Cardiac muscle cell (in vitro differentiated cells and primary cell): ENCODE measurements around the gene CELF5. TPM values are rescaled to one million over a fixed set of nuclear protein-coding genes. Genes with fewer than 3 reads are reported as not detected.

Source experiments
- DNase-seq, 2 donors: peaks; one replicate each; pipeline versions ENCODE4 v3.0.0 to v3.0.0-alpha.2; 2010 to 2017; ENCODE audit warnings: low read depth in 1 of 2, low spot score in 1 of 2
- H3K27ac ChIP-seq: fragments of 200-600 bp; sonication (generic); 2 replicates; pipeline ENCODE4 v1.5.1; 2016
- H3K27me3 ChIP-seq: fragments of 200-600 bp; sonication (generic); 2 replicates; pipeline ENCODE4 v1.6.0; 2016; ENCODE audit warnings: control low read depth
- H3K36me3 ChIP-seq: fragments of 200-600 bp; sonication (generic); 2 replicates; pipeline ENCODE4 v1.5.1; 2016; ENCODE audit warnings: control low read depth
- H3K4me1 ChIP-seq: fragments of 200-600 bp; sonication (generic); 2 replicates; pipeline ENCODE4 v1.8.1; 2017; ENCODE audit warnings: low read depth, mild to moderate bottlenecking, mixed run types
- H3K4me3 ChIP-seq: fragments of 200-600 bp; sonication (generic); 2 replicates; pipeline ENCODE4 v1.5.1; 2016; ENCODE audit warnings: mild to moderate bottlenecking
- H3K9me3 ChIP-seq: fragments of 200-600 bp; sonication (generic); 2 replicates; pipeline ENCODE4 v1.5.1; 2017; ENCODE audit warnings: low read depth, mild to moderate bottlenecking, control low read depth
- polyA plus RNA-seq: library from polyadenylated mRNA; unstranded; fragments of >200 nt; fragmentation: Nextera tagmentation; extraction: Ambion mirVana; gene quantifications from 2 replicates; pipeline ENCODE4 v1.2.1, GENCODE V29; 2016
- total RNA-seq: library from RNA; depleted of rRNA; stranded (reverse); fragments of >200 nt; gene quantifications from 2 replicates; pipeline ENCODE4 v1.2.3, GENCODE V29; 2016
- TF ChIP-seq, protein P1 (sequence below): IDR thresholded peaks from 2 replicates; pipeline ENCODE4 v1.5.1; 2012; ENCODE audit warnings: low read depth, mild to moderate bottlenecking, low read length

CELF5 gene
- total RNA-seq (3.1 and 8.4 TPM in 2 replicates), polyA plus RNA-seq (4.5 and 7.2 TPM in 2 replicates)

GRCh38 chr19:3224346-3225168 is at the start of gene CELF5:
Gene CELF5, plus strand, starts transcription at chr19:3224661. Its CDS starts 79 bp downstream, at chr19:3224740.
- Histone ChIP-seq H3K9me3 (no peaks in the 10 kb centered on the region), H3K27me3 (peaks cover 55% of the 10 kb centered on the region), H3K27ac (no peak within 1 kb of the TSS), H3K4me3 (peak within 1 kb of the TSS; percentile 21), H3K36me3 (no peaks in the 10 kb centered on the region), H3K4me1 (no peaks in the 10 kb centered on the region)
- DNase-seq: peak; percentile 43 to 81
- TF ChIP-seq, protein P1, sequence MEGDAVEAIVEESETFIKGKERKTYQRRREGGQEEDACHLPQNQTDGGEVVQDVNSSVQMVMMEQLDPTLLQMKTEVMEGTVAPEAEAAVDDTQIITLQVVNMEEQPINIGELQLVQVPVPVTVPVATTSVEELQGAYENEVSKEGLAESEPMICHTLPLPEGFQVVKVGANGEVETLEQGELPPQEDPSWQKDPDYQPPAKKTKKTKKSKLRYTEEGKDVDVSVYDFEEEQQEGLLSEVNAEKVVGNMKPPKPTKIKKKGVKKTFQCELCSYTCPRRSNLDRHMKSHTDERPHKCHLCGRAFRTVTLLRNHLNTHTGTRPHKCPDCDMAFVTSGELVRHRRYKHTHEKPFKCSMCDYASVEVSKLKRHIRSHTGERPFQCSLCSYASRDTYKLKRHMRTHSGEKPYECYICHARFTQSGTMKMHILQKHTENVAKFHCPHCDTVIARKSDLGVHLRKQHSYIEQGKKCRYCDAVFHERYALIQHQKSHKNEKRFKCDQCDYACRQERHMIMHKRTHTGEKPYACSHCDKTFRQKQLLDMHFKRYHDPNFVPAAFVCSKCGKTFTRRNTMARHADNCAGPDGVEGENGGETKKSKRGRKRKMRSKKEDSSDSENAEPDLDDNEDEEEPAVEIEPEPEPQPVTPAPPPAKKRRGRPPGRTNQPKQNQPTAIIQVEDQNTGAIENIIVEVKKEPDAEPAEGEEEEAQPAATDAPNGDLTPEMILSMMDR: no peak

DNA sequence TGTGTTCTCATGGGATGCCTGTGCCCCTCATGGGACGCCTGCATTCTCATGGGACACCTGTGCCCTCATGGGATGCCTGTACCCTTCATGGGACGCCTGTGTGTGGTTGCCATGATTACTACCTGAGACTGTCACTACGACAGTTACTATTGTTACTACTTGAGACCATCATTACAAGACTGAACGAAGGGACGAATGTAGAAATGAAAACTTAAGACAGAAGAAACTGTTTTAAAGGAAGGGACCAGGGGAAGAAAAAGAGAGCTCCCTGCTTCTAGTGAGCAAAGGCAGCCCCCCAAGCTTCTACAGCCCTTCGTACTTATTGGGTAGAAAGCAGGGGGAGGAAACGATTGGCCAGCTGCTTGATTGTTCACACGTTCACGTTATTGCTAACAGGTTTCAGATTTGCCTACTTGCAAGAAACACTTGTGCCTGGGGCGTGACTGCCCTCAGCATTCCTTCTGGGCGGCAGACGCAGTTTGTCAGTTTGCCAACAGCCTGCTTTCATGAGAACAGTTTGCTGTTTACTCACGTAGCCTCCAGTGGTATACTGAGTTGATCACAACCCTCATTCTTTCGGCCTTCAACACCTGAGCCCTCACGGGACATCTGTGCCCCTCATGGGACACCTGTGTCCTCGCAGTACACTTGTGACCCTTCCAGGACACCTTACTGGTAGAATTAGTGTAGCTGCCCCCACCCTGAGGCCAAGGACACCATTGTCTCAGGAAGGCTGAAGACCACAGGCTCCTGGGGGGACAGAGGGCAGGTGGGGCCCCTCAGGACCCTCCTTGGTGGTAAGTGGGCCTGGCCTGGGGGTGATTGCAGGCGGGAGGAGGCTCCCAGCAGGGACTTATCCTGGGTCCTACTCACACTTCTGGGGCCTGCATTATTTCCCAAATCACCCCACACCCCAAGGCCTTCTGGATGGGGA is 48.4 kb upstream of the CELF5 start:
- no peaks in the 10 kb centered on the region for H3K4me1 ChIP-seq
- H3K9me3 ChIP-seq: no peaks in the 10 kb centered on the region
- no peaks in the 10 kb centered on the region for H3K36me3 ChIP-seq
- no peak overlapping the region for H3K4me3 ChIP-seq
- H3K27me3 ChIP-seq: no peaks in the 10 kb centered on the region
- H3K27ac ChIP-seq: no peak overlapping the region
- TF ChIP-seq, protein P1: no peak
- no peak for DNase-seq

- no peaks in the 10 kb centered on the region for H3K36me3 ChIP-seq
- TF ChIP-seq, protein P1: no peak
- no peak for DNase-seq
- no peak overlapping the region for H3K27ac ChIP-seq
- H3K4me1 ChIP-seq: no peaks in the 10 kb centered on the region
- no peak overlapping the region for H3K4me3 ChIP-seq
- H3K27me3 ChIP-seq: no peaks in the 10 kb centered on the region
- H3K9me3 ChIP-seq: no peaks in the 10 kb centered on the region
These were observed 47.6 kb upstream of the CELF5 start for GRCh38 chr19:3176715-3177501.

DNA sequence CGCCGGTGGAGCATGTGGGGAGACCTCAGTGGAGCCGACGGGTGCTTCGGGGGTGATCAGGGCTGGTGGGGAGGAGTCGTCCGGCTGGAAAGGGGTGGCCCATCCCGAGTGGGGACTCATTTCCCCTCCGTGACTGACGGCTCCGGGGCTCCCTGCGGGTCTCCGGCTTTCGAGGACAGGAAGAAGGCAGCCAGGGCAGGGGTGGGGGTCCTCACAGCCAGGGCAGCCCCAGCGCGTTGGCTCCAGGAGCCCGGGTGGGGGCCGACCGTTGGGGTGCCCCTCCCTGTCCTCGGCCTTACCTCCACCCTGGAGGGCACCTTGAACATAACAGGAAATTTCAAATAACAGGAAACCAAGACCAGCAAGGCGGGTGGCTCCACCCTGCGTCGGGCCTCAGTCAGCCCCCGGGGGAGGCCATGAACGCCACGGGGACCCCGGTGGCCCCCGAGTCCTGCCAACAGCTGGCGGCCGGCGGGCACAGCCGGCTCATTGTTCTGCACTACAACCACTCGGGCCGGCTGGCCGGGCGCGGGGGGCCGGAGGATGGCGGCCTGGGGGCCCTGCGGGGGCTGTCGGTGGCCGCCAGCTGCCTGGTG is 46.0 kb upstream of the CELF5 start, which contains the start of gene S1PR4:
S1PR4 (plus strand) TSS at position 393 of the 596 bp plus-strand sequence; CDS start at position 417, 24 bp downstream.
- Histone ChIP-seq H3K9me3 (no peaks in the 10 kb centered on the region), H3K4me1 (no peaks in the 10 kb centered on the region), H3K27me3 (no peaks in the 10 kb centered on the region), H3K4me3 (no peak within 1 kb of the TSS), H3K27ac (no peak within 1 kb of the TSS), H3K36me3 (no peaks in the 10 kb centered on the region)
- TF ChIP-seq, protein P1: no peak
- DNase-seq: no peak
